ENCODE measurements around the gene STOML3. TPM values are rescaled to one million over a fixed set of nuclear protein-coding genes. Genes with fewer than 3 reads are reported as not detected.
A peak's percentile ranks its signal among the peaks of the same experiment; 100 is the strongest.

STOML3 gene, protein sequence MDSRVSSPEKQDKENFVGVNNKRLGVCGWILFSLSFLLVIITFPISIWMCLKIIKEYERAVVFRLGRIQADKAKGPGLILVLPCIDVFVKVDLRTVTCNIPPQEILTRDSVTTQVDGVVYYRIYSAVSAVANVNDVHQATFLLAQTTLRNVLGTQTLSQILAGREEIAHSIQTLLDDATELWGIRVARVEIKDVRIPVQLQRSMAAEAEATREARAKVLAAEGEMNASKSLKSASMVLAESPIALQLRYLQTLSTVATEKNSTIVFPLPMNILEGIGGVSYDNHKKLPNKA
- not detected for polyA plus RNA-seq (2012; ENCODE audit: low read depth, missing spikeins)

DNA sequence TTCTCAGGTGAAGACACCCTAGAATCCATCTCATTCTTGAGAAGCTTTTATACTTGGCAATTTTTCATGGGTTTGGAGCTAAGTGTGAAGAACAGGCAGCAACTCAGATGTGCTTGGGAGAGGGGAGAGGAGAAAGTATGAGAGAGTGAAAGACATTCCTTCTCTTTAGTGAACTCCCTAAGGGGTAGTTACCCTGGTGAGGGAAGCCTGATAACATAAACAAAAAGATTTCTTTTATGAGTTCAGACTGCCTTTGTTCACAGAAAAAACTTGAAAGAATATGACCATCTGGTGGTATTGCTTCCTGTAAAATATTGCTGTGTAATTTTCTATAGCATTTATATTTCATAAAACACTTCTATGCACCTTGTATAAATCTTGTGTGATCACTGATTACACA, at the start of gene STOML3:
STOML3 (minus strand) TSS at position 139 of the 400 bp plus-strand sequence; CDS start at position 29, 110 bp downstream.
- DNase-seq (ENCODE audit: insufficient read length, low spot score) (no peak), FAIRE-seq (no peak)
- TF ChIP-seq TAF1 (IDR thresholded peaks at IDR 0.05; ENCODE audit: low read depth, low read length) (no peak), POLR2A (IDR thresholded peaks at IDR 0.05; ENCODE audit: low read depth, low read length) (no peak), POU2F2 (IDR thresholded peaks at IDR 0.05; ENCODE audit: low read depth, low read length) (no peak), POLR2AphosphoS5 (IDR thresholded peaks at IDR 0.05; ENCODE audit: low read depth, low read length) (no peak), SPI1 (IDR thresholded peaks at IDR 0.05; ENCODE audit: low read depth, low read length) (no peak), PAX5 (IDR thresholded peaks at IDR 0.05; ENCODE audit: insufficient read depth, low read length, severe bottlenecking) (no peak)

DNA sequence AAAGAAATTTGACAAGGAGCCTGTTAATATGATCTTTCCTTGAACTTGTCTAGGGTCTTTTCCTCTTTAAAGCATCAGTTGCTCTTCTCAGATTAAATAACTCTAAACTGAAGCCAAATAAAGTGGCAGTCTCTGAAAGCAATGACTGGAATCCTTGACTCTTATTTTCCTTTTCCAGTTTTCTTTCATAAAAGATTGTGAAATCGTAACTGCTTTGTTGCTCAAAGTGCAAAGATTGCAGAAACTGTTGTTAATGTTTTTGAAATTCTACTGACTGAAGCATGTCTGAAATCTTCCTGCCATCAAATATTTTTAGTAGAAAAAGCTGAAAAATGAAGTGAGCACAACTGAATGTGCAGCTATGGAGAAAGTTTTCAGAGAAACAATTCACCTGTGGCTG, 49.6 kb upstream of the STOML3 start:
- no peak for TF ChIP-seq POU2F2 (IDR thresholded peaks at IDR 0.05; ENCODE audit: low read depth, low read length)
- TF ChIP-seq SPI1 (IDR thresholded peaks at IDR 0.05; ENCODE audit: low read depth, low read length): no peak
- FAIRE-seq (no peak), DNase-seq (ENCODE audit: insufficient read length, low spot score) (no peak)

DNA sequence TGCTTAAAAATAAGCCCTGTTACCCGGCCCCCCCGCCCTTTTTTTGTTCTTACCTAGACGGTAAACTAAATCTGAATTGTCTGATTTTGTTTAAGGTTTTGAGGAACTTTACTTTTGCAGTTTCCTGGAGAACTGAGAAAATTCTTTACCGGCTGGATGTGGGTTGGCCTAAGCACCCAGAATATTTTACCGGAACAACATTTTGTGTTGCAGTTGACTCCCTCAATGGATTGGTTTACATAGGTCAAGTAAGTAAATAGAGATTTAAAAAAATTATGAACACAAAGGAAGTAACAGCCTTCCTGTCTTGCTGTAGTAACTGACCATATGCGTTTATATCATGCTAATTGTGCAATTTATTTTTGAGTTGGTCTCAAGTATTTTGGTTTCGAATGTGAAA, 48.4 kb upstream of the STOML3 start:
- FAIRE-seq (peak; percentile 5), DNase-seq (ENCODE audit: insufficient read length, low spot score) (no peak)
- TF ChIP-seq SPI1 (IDR thresholded peaks at IDR 0.05; ENCODE audit: low read depth, low read length) (no peak), PAX5 (IDR thresholded peaks at IDR 0.05; ENCODE audit: insufficient read depth, low read length, severe bottlenecking) (no peak), TAF1 (IDR thresholded peaks at IDR 0.05; ENCODE audit: low read depth, low read length) (no peak), POU2F2 (IDR thresholded peaks at IDR 0.05; ENCODE audit: low read depth, low read length) (no peak), POLR2AphosphoS5 (IDR thresholded peaks at IDR 0.05; ENCODE audit: low read depth, low read length) (no peak), POLR2A (IDR thresholded peaks at IDR 0.05; ENCODE audit: low read depth, low read length) (no peak)

DNA sequence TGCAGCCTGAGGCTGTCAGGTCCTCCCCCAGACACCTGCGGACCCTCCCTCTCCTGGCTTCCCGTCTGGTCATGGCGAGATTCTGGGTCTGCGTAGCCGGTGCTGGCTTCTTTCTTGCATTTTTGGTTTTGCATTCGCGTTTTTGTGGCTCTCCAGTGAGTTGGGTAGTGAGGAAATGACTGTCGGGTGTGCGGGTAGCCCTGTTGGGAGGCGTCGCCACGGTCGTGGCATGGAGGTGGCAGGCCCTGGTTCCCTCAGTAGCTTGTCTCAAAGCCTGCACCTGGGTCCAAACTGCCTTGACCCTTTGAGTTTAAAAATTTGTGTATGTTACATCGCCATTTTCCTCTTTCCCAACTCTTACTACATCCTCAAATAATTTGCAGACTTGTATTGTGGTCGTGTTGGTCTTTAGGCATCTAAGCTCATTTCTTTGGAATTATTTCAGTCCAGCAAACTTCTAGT, 48.0 kb upstream of the STOML3 start:
- DNase-seq (ENCODE audit: insufficient read length, low spot score) (no peak), FAIRE-seq (no peak)
- TF ChIP-seq TAF1 (IDR thresholded peaks at IDR 0.05; ENCODE audit: low read depth, low read length) (peak; percentile 16; the same call in 1 of the 2 replicates), PAX5 (IDR thresholded peaks at IDR 0.05; ENCODE audit: insufficient read depth, low read length, severe bottlenecking) (no peak), POU2F2 (IDR thresholded peaks at IDR 0.05; ENCODE audit: low read depth, low read length) (no peak; the same call in 1 of the 2 replicates), SPI1 (IDR thresholded peaks at IDR 0.05; ENCODE audit: low read depth, low read length) (no peak), POLR2AphosphoS5 (IDR thresholded peaks at IDR 0.05; ENCODE audit: low read depth, low read length) (no peak; the same call in 1 of the 2 replicates), POLR2A (IDR thresholded peaks at IDR 0.05; ENCODE audit: low read depth, low read length) (no peak; the same call in 1 of the 2 replicates)

DNA sequence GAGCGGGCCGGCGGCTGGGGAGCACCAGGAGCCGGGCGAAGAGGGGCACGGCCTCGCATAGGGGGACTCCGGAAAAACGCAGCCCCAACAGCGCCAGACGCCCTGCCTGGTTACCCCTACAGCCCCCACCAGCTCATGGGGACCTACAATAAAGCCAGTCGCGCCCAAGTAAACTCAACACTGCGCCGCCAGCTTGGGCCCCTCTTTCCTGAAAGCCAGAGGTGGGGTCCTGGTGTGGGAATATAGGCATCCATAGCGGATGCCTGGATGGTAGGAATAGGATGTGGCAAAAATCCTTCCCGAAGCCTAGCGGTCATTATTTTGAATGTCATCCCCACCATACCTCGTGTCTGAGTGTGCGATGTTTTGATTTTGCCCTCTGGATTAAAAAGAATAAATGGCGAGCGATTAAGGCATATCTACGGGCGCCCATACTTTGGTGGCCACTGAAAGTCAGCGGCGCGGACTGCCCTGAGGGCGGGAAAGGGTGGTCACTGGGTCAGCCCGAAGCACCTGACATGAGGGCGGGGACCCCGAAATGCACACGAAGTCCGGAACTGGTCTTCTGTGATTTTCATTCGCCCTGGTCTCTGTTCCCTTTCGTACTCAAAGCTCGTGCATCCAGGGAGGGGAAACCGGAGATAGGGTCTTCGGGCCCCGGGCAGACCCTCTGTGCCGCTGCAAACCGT, 47.4 kb upstream of the STOML3 start, which contains the start of the genes NHLRC3 and PROSER1:
NHLRC3 (plus strand) TSS at position 577 of the 689 bp plus-strand sequence. CDS start 184 bp downstream, outside the sequence.
PROSER1 (minus strand) TSS at position 210 of the 689 bp plus-strand sequence. CDS start 847 bp downstream, outside the sequence.
- peak; percentile 96 for FAIRE-seq
- TF ChIP-seq PAX5 (IDR thresholded peaks at IDR 0.05; ENCODE audit: insufficient read depth, low read length, severe bottlenecking) (peak; percentile 7), POU2F2 (IDR thresholded peaks at IDR 0.05; ENCODE audit: low read depth, low read length) (0 out of 2 replicates have a peak, but pooled peaks have one; percentile 20), TAF1 (IDR thresholded peaks at IDR 0.05; ENCODE audit: low read depth, low read length) (peak; percentile 79), SPI1 (IDR thresholded peaks at IDR 0.05; ENCODE audit: low read depth, low read length) (no peak), POLR2AphosphoS5 (IDR thresholded peaks at IDR 0.05; ENCODE audit: low read depth, low read length) (peak; percentile 76), POLR2A (IDR thresholded peaks at IDR 0.05; ENCODE audit: low read depth, low read length) (peak; percentile 80)
- DNase-seq (ENCODE audit: insufficient read length, low spot score): peak; percentile 33

DNA sequence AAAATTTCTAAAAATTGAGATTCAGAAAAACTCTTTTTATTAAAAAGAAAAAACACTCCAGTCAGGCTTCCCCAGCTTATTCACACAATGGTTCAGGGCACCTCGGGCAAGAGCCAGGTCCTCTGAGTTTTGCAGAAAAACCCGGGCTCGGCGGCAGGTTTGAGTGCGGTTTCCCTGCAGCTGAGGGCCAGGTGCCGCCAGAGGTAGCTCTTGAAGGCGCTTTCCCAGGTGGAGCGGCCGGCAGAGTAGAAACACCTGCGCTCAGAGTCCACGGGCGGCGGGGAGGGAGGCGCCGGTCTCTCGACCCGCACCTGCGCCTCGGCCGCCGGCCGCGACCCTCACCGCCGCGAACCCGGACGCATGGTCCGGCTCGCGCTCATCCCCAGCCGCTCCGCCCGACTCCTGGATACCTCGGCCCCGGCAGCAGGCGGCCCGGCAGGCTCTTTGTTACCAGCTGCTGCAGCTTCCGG, 46.8 kb upstream of the STOML3 start:
- DNase-seq (ENCODE audit: insufficient read length, low spot score) (no peak), FAIRE-seq (no peak)
- TF ChIP-seq POLR2A (IDR thresholded peaks at IDR 0.05; ENCODE audit: low read depth, low read length): no peak; the same call in 1 of the 2 replicates
- TF ChIP-seq POLR2AphosphoS5 (IDR thresholded peaks at IDR 0.05; ENCODE audit: low read depth, low read length): no peak
- no peak for TF ChIP-seq PAX5 (IDR thresholded peaks at IDR 0.05; ENCODE audit: insufficient read depth, low read length, severe bottlenecking)
- TF ChIP-seq TAF1 (IDR thresholded peaks at IDR 0.05; ENCODE audit: low read depth, low read length): no peak
- no peak for TF ChIP-seq SPI1 (IDR thresholded peaks at IDR 0.05; ENCODE audit: low read depth, low read length)
- no peak for TF ChIP-seq POU2F2 (IDR thresholded peaks at IDR 0.05; ENCODE audit: low read depth, low read length)

DNA sequence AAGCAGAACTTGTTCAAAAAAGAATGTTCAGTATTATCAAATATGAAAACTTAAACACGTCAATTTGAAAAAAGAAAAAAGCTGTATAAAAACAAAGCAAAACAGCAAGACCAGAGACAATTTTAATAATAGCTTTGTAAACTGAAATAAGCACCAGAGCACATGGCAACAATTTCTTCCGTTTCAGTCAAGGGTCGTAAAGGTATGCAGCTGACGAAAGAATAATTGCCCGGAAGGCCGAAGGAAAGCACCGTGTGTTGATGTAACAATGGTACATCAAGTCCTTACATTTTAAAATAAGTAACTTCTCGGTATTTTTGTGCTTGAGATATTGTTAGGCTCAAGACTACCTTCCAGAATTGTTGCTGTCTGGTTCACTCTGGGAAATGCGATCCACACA, 45.6 kb upstream of the STOML3 start:
- peak; percentile 70 for FAIRE-seq

DNA sequence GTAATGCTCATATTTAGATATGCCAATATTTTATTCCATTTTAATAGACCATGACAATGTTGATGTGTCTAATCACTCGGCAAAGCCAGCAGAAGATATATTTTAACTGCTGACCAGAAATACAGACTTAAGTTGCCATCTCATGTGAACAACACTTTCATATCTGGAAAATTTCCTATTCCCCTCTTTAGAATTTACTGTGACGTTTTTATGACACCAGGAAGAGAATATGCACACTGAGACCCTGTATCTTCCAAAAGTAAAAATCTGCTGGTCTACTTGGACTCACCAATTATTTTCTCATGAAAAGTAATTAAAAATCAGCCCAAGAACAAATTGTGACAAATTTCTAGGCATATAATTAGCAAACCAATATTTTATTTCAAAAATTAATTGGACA, 45.2 kb upstream of the STOML3 start:
- TF ChIP-seq PAX5 (IDR thresholded peaks at IDR 0.05; ENCODE audit: insufficient read depth, low read length, severe bottlenecking) (no peak), POLR2A (IDR thresholded peaks at IDR 0.05; ENCODE audit: low read depth, low read length) (no peak), SPI1 (IDR thresholded peaks at IDR 0.05; ENCODE audit: low read depth, low read length) (no peak), POU2F2 (IDR thresholded peaks at IDR 0.05; ENCODE audit: low read depth, low read length) (no peak)
- DNase-seq (ENCODE audit: insufficient read length, low spot score): no peak
- FAIRE-seq: no peak

More for the DNA sequence above, 45.6 kb upstream of the STOML3 start:
- TF ChIP-seq SPI1 (IDR thresholded peaks at IDR 0.05; ENCODE audit: low read depth, low read length): no peak
- no peak for TF ChIP-seq TAF1 (IDR thresholded peaks at IDR 0.05; ENCODE audit: low read depth, low read length)
- no peak for TF ChIP-seq POU2F2 (IDR thresholded peaks at IDR 0.05; ENCODE audit: low read depth, low read length)
- TF ChIP-seq PAX5 (IDR thresholded peaks at IDR 0.05; ENCODE audit: insufficient read depth, low read length, severe bottlenecking): no peak
- TF ChIP-seq POLR2A (IDR thresholded peaks at IDR 0.05; ENCODE audit: low read depth, low read length): no peak
- no peak for TF ChIP-seq POLR2AphosphoS5 (IDR thresholded peaks at IDR 0.05; ENCODE audit: low read depth, low read length)
- no peak for DNase-seq (ENCODE audit: insufficient read length, low spot score)

DNA sequence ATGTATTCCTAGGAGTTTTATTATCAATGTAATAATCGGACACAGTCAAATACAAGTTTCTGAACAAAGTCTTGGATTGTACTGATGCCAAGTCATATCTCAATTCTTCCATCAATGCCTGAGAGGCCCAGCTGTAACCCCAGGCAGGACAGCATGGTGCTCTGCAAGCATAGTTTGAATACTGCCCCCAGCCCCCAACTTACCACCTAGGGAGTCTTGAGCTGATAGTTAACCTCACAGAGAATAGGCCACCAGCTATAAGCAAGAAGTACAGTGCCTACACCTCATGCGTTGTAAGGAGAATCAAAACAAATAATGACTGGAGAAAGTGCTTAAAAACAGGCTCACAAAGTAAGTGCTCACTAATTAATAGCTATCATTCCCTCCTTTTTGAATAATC, 44.6 kb upstream of the STOML3 start:
- peak; percentile 66 for FAIRE-seq
- no peak for DNase-seq (ENCODE audit: insufficient read length, low spot score)
- TF ChIP-seq PAX5 (IDR thresholded peaks at IDR 0.05; ENCODE audit: insufficient read depth, low read length, severe bottlenecking): no peak
- no peak for TF ChIP-seq POU2F2 (IDR thresholded peaks at IDR 0.05; ENCODE audit: low read depth, low read length)
- TF ChIP-seq TAF1 (IDR thresholded peaks at IDR 0.05; ENCODE audit: low read depth, low read length): no peak
- no peak for TF ChIP-seq SPI1 (IDR thresholded peaks at IDR 0.05; ENCODE audit: low read depth, low read length)
- TF ChIP-seq POLR2AphosphoS5 (IDR thresholded peaks at IDR 0.05; ENCODE audit: low read depth, low read length): no peak
- no peak for TF ChIP-seq POLR2A (IDR thresholded peaks at IDR 0.05; ENCODE audit: low read depth, low read length)

Measured in GM12891 (cell line).